ENCODE data around the gene RPL10A. TPM values are rescaled to one million over a fixed set of nuclear protein-coding genes. Genes with fewer than 3 reads are reported as not detected.
"Not testable (repeated sequence)": the region's sequence is repeated elsewhere in the genome, so short reads cannot be mapped to it uniquely, and the experiment has no call there.

The RPL10A gene
- total RNA-seq, 2 experiments from 2014 or later = 1,239 to 1,245 TPM

DNA sequence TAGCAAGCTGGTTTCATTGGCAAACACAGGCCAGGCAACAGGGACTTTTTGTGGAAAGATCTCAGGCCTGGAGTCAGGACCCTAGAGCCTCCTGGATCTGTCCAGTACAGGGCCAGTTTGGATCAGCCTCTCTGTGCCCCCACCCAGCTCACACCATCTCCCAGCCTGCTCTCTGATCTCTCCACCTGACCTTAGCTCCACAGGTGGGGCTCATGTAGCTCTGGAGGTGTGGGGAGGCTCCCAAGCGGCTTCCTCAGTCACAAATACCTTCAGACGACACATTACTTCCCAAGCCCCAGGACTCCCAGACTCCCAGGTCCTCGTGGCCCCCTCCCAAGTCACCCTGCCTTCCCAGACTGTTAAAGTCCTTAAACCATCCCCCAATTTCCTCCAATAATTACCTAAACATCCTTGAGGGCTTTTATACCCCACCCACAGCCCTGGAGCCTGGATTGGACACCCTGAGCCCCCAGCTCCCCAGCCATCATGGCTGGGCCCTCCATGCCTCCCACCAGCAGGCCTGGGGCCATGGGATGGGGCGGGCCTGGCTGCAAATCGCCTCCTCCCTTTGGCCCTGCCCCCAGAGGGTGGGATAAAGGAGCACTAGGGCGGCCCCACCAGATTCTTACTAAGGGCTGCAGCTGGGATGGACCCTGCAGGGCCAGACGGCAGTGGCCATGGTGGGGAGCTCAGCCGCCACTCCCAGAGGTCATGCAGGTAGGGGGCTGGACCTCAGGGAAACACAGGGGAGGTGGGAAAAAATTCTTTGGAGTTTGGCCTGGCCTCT lies 31.9 kb upstream of the RPL10A start:
- POLR2A ChIA-PET = no interaction called here

DNA sequence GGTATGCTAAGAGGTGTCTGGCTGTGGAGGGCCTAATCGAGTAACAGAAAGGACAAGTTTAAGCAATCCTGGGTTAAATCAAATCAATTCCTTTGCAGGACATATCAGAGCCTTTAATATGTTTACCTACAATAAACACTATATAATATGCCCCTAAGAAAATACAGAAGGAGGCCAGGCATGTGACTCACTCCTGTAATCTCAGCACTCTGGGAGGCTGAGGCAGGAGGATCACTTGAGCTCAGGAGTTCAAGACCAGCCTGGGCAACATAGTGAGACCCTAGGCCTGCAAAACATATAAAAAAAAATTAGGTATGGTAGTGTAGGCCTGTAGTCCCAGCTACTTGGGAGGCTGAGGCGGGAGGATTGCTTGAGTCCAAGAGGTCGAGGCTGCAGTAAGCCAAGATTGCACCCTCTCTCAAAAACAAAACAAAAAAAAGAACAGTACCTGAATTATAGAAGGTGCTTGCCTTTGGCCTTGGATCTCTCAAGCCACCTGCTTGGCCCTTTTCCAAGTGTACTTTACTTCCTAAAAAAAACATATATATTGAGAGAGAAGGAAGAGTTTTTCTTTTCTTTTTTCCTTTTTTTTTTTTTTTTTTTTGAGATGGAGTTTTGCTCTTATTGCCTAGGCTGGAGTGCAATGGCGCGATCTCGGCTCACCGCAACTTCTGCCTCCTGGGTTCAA lies 29.7 kb upstream of the RPL10A start:
- H3K9me3 Mint-ChIP-seq, CTCF ChIA-PET: not testable (repeated sequence)

More for the DNA sequence above, 31.9 kb upstream of the RPL10A start:
- Mint-ChIP-seq H3K4me3 (no peak overlapping the region), H3K4me1 (no peaks in the 10 kb centered on the region), H3K36me3 (ENCODE audit: low read depth) (no peaks in the 10 kb centered on the region), H3K27ac (no peak overlapping the region), H3K9me3 (no peaks in the 10 kb centered on the region), H3K27me3 (no peaks in the 10 kb centered on the region)
- DNase-seq = no peak
- CTCF ChIA-PET = no interaction called here

DNA sequence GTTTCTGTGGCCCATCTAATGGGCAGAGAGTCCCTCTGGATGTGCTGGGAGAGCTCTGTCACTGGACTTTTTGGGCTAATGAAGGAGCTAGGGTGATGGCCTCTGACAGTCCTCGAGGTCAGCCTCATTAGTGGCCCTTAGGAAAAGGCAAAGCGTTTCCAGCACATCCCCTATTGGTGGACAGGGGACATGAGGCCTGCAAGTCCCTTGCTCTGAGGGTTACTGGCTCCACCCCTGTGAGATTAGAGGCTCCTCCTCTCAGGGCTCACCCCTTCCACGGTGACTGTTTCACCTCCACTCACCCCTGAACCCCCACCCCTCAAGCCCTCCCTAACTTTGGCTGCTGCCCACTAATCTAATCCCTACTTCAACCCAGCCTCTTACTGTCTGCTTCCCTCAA lies 28.9 kb upstream of the RPL10A start:
- DNase-seq = no peak
- Mint-ChIP-seq H3K27ac (no peak overlapping the region), H3K9me3 (no peaks in the 10 kb centered on the region), H3K4me1 (no peaks in the 10 kb centered on the region), H3K27me3 (no peaks in the 10 kb centered on the region), H3K36me3 (ENCODE audit: low read depth) (no peaks in the 10 kb centered on the region), H3K4me3 (no peak overlapping the region)
- ChIA-PET POLR2A (no interaction called here), CTCF (no interaction called here)

More for the DNA sequence above, 29.7 kb upstream of the RPL10A start:
- H3K4me1 Mint-ChIP-seq; H3K27me3 Mint-ChIP-seq; H3K27ac Mint-ChIP-seq; DNase-seq; H3K4me3 Mint-ChIP-seq; POLR2A ChIA-PET; H3K36me3 Mint-ChIP-seq (ENCODE audit: low read depth): not testable (repeated sequence)

DNA sequence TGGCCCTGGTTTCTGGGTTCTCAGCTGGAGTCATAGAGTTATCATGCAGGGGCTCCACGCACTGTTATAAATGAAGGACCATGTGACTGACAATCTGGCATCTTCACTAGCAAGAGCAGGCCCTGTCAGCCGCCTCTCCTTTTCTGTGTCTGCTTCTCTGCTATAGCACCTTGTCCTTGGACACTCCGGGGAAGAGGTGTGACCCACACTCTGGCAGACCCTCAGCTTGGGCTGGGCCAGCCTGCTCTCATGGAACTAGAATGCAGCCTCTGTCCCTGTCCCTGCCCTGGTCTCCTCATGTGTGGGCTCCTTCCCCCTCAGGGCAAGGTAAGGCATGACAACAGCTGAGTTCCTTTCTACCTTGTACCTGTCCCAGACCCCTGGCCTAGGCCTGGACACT lies 27.0 kb upstream of the RPL10A start:
- DNase-seq = no peak
- peaks cover 9% of the 10 kb centered on the region for H3K4me1 Mint-ChIP-seq
- H3K4me3 Mint-ChIP-seq = no peak overlapping the region
- H3K36me3 Mint-ChIP-seq (ENCODE audit: low read depth) = no peaks in the 10 kb centered on the region
- H3K27ac Mint-ChIP-seq = no peak overlapping the region
- CTCF ChIA-PET = interaction anchor here (0.7 kb wide), 1 partner anchor 143 kb away, joined by 3 read pairs; the partner anchor contains the start of gene DEF6
- no peaks in the 10 kb centered on the region for H3K27me3 Mint-ChIP-seq
- H3K9me3 Mint-ChIP-seq = no peaks in the 10 kb centered on the region
- POLR2A ChIA-PET = interaction anchor here (0.7 kb wide), 1 partner anchor 97 kb away, joined by 3 read pairs; no protein-coding TSS in a partner anchor

DNA sequence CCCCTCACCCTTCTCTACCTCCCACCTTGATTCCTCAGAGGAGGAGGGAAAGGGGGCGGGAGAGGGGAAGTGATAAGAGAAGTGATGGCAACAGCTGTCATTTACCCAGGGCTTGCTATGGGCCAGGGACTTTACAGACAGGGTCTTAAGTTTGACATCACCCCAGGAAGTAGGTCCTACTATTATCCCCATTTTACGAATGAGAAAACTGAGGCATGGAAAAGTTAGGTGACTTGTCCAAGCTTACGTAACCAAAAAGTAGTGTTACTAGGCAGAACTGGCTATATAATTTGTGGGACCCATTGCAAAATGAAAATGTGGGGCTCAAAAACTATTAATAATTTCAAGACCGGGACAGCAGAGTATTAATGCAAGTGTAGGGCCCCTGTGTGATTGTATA lies 26.6 kb upstream of the RPL10A start:
- ChIA-PET POLR2A (interaction anchor here (0.7 kb wide), 1 partner anchor 98 kb away, joined by 3 read pairs; no protein-coding TSS in a partner anchor), CTCF (interaction anchor here (0.7 kb wide), 1 partner anchor 81 kb away, joined by 3 read pairs; no protein-coding TSS in a partner anchor)
- DNase-seq = no peak
- Mint-ChIP-seq H3K4me1 (peaks cover 11% of the 10 kb centered on the region), H3K4me3 (no peak overlapping the region), H3K27ac (no peak overlapping the region), H3K36me3 (ENCODE audit: low read depth) (no peaks in the 10 kb centered on the region), H3K27me3 (no peaks in the 10 kb centered on the region), H3K9me3 (no peaks in the 10 kb centered on the region)

DNA sequence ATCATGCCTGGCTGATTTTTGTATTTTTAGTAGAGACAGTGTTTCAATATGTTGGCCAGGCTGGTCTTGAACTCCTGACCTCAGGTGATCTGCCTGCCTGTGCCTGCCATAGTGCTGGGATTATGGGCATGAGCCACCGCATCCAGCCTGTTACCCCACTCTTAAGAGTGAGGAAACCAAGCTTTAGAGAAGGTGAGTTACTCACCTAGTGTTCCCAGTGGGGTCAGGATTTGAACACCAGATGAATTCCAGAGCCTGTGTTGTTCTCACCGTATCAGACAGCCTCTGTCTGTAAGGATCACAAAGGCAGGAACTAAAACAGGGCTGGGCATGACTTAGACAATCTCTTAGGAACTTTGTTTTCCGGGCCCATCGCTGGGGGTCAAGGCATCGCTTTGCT lies 25.5 kb upstream of the RPL10A start:
- no peak overlapping the region for H3K27ac Mint-ChIP-seq
- H3K27me3 Mint-ChIP-seq = no peaks in the 10 kb centered on the region
- H3K9me3 Mint-ChIP-seq = no peaks in the 10 kb centered on the region
- H3K4me3 Mint-ChIP-seq = no peak overlapping the region
- no peaks in the 10 kb centered on the region for H3K36me3 Mint-ChIP-seq (ENCODE audit: low read depth)
- H3K4me1 Mint-ChIP-seq = peaks cover 11% of the 10 kb centered on the region
- CTCF ChIA-PET = no interaction called here
- no peak for DNase-seq
- POLR2A ChIA-PET = interaction anchor here (0.8 kb wide), 1 partner anchor 15 kb away, joined by 3 read pairs; no protein-coding TSS in a partner anchor

DNA sequence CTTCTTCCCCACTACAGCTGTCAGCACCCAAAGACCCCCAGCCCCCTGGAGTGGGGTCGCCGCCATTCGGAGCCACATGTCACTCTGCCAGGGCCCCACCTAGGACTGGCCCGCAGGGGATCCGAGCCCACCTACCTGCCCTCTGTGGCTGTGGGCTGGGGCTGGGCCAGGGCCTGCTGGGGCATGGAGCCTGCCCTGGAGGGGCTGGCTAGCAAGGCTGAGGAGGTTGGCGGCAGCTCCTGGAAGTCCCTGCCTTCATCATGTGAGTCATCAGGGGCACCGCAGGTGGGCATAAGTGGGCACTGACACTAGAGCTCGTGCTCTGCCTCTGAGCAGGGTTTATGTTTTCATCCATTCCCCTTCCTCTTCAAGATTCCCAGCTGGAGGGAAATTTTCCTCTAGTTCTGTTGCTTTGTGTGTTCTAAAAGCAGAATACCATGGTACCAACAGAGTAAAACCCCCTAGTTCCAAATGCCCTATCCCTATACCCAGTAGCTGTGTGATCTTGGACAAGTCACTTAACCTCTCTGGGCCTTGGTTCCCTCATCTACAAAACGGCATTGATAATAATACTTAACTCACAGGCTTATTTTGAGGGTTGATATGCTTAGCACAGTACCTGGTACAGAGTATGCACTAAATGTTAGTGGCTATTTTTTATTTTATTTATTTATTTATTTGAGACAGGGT lies 24.7 kb upstream of the RPL10A start:
- POLR2A ChIA-PET = interaction anchor here (1.3 kb wide), 1 partner anchor 145 kb away, joined by 3 read pairs; no protein-coding TSS in a partner anchor
- Mint-ChIP-seq H3K27ac (no peak overlapping the region), H3K27me3 (no peaks in the 10 kb centered on the region), H3K4me3 (no peak overlapping the region), H3K4me1 (peaks cover 11% of the 10 kb centered on the region), H3K36me3 (ENCODE audit: low read depth) (no peaks in the 10 kb centered on the region), H3K9me3 (no peaks in the 10 kb centered on the region)
- CTCF ChIA-PET = interaction anchor here (0.9 to 3.0 kb wide), 2 partner anchors 24 to 149 kb away, joined by 3 to 9 read pairs; partner anchors contain the start of gene RPL10A
- DNase-seq = no peak

DNA sequence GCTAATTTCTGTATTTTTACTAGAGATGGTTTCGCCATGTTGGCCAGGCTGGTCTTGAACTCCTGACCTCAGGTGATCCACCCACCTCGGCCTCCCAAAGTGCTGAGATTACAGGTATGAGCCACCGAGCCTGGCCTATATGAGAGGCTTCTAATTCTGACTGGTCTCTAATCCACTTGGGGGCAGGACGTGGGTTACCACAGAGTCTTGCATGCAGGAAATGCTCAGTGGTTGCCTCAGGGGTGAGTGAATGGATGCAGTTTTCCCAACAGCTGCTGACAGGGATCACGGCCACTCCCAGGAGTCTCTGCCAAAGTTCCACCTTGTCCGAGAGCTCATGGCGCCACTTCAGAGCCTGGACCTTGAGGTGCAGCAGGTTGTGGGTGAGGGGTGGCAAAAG lies 22.5 kb upstream of the RPL10A start:
- DNase-seq = peak; percentile 66

DNA sequence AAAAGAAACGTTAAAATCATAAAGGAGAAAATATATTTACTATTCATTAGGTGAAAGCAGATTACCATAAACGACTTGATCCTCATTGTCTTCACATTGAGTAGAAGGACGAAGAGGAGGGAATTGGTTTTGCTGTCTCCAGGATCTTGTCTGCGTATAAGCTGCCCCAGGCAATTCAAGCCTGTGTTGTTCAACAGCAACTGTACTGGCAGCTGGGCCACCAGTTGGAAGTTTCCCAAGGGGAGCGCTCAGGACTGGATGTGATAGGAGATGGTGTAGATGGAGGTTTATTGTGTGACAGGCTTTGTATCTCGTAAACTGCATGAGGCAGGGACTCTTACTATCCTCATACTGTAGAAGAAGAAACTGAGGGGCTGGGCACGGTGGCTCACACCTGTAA lies 20.0 kb upstream of the RPL10A start:
- ChIA-PET POLR2A (interaction anchor here (1.3 to 1.6 kb wide), 3 partner anchors 23 to 151 kb away, joined by 6 to 8 read pairs (median 8); partner anchors contain the start of genes DEF6 and PPARD), CTCF (interaction anchor here (0.7 to 8.8 kb wide), 10 partner anchors 17 to 1742 kb away, joined by 3 to 168 read pairs (median 19); partner anchors contain the start of genes ARMC12, DEF6, PPARD and RPL10A)
- peaks cover 5% of the 10 kb centered on the region for H3K27me3 Mint-ChIP-seq
- DNase-seq = no peak
- H3K36me3 Mint-ChIP-seq (ENCODE audit: low read depth) = no peaks in the 10 kb centered on the region
- H3K4me3 Mint-ChIP-seq = no peak overlapping the region
- H3K4me1 Mint-ChIP-seq = peaks cover 33% of the 10 kb centered on the region
- H3K27ac Mint-ChIP-seq = no peak overlapping the region
- H3K9me3 Mint-ChIP-seq = no peaks in the 10 kb centered on the region

More for the DNA sequence above, 22.5 kb upstream of the RPL10A start:
- H3K9me3 Mint-ChIP-seq = no peaks in the 10 kb centered on the region
- ChIA-PET CTCF (interaction anchor here (1.0 to 8.8 kb wide), 6 partner anchors 22 to 187 kb away, joined by 3 to 168 read pairs (median 6); partner anchors contain the start of genes DEF6, PPARD, RPL10A and ZNF76), POLR2A (interaction anchor here (1.2 to 1.3 kb wide), 2 partner anchors 148 to 153 kb away, joined by 3 to 5 read pairs; partner anchors contain the start of gene DEF6)
- H3K4me1 Mint-ChIP-seq = peaks cover 17% of the 10 kb centered on the region
- no peak overlapping the region for H3K4me3 Mint-ChIP-seq
- H3K27ac Mint-ChIP-seq = no peak overlapping the region
- H3K27me3 Mint-ChIP-seq = no peaks in the 10 kb centered on the region
- H3K36me3 Mint-ChIP-seq (ENCODE audit: low read depth) = no peaks in the 10 kb centered on the region

DNA sequence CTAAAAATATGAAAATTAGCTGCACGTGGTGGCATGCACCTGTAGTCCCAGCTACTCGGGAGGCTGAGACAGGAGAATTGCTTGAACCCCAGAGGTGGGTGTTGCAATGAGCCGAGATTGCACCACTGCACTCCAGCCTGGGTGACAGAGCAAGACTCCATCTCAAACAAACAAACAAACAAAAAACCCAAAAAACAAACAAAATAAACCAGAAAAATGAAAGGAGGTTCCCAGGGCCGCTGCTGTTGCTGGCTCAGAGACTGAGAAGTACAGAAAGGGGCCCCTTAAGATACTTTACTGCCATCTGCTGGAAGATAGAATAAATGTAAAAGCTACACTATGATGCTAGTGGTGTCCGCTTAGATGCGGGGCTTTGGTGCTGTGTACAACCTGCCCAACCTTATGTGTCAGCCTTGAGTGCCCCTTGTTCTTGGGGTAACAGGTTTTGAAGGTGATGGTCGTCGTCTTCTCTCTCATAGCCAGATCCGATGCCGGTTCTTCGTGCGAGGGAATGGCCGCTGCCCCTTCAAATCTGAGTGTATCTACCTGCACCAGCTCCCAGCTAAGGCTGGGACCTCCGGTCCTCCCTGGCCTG lies 18.8 kb upstream of the RPL10A start:
- H3K27ac Mint-ChIP-seq = no peak overlapping the region
- H3K4me3 Mint-ChIP-seq = no peak overlapping the region
- no peaks in the 10 kb centered on the region for H3K9me3 Mint-ChIP-seq
- DNase-seq = peak; percentile 45
- H3K36me3 Mint-ChIP-seq (ENCODE audit: low read depth) = no peaks in the 10 kb centered on the region
- ChIA-PET POLR2A (interaction anchor here (0.9 to 6.9 kb wide), 10 partner anchors 19 to 162 kb away, joined by 4 to 44 read pairs (median 4); partner anchors contain the start of genes DEF6, PPARD and RPL10A), CTCF (interaction anchor here (0.9 to 8.8 kb wide), 32 partner anchors 8 to 209 kb away, joined by 3 to 168 read pairs (median 5); partner anchors contain the start of genes DEF6, PPARD, RPL10A and ZNF76)
- H3K27me3 Mint-ChIP-seq = peaks cover 5% of the 10 kb centered on the region
- H3K4me1 Mint-ChIP-seq = peaks cover 44% of the 10 kb centered on the region

DNA sequence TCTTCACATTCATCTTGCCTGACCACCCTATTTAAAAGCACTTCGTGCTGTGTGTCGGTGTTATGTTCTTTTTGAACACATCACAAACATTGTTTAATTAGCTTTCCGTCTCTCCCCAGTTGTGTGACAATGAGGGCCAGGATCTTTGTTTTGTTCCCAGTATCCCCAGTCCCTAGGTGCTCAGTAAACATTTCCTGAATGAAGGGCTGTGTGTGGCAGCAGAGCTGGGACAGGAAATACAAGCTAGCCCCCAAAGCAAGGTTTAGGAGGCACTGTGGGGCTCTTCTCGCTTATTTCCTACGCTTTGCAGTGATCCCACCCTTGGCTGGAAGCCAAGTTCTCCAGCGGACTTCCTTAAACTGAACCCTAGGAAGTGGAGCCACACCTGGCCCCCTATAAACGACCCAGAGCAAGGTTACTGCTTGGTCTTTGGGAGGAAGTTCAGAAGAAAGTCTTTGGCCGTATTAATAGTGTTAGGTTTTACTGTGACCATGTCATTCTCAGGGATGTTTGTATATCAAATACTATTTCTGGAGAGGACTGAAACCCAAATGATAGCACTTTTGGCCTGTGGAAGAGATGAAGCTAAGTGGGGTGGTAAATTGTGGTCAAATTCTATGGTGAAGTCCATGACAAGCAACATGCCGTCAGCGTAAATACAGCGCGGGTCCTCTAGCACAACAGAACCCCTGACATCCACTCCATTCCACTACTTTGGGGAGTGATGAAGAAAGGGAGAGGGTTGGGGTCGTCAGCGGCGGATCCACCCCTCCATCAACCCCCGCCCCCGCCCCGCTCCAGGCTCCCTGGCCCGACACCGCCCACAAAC lies 16.6 kb upstream of the RPL10A start:
- CTCF ChIA-PET = interaction anchor here (0.7 to 8.8 kb wide), 16 partner anchors 14 to 286 kb away, joined by 3 to 168 read pairs (median 5); partner anchors contain the start of genes DEF6, PPARD and RPL10A
- Mint-ChIP-seq H3K4me3 (peak overlapping the region; percentile 80), H3K27me3 (peaks cover 5% of the 10 kb centered on the region), H3K27ac (no peak overlapping the region), H3K9me3 (no peaks in the 10 kb centered on the region), H3K4me1 (peaks cover 38% of the 10 kb centered on the region), H3K36me3 (ENCODE audit: low read depth) (peaks cover 12% of the 10 kb centered on the region)
- POLR2A ChIA-PET = interaction anchor here (0.8 to 6.9 kb wide), 15 partner anchors 14 to 193 kb away, joined by 3 to 44 read pairs (median 4); partner anchors contain the start of genes DEF6, PPARD and RPL10A
- no peak for DNase-seq

All from activated CD4-positive, alpha-beta memory T cell treated with anti-CD3 and anti-CD28 coated beads, Interleukin-2, amount 10 ng/mL, durations not matched to agents 7 days and 5 days (primary cell).